ENCODE results near the gene TSC22D2.

Gene TSC22D2

GRCh38 chr3:150453353-150453752, 45.3 kb downstream of the TSC22D2 start:
- H3K4me3 ChIP-seq (ENCODE audit: low read depth, low read length) = no peak overlapping the region
- no peak for DNase-seq (ENCODE audit: low read depth)
- no peak for TF ChIP-seq CTCF (IDR thresholded peaks at IDR 0.05; ENCODE audit: low read depth, low read length, missing control alignments)

- no peak overlapping the region for H3K4me3 ChIP-seq (ENCODE audit: low read depth, low read length)
- TF ChIP-seq CTCF (IDR thresholded peaks at IDR 0.05; ENCODE audit: low read depth, low read length, missing control alignments) = no peak
- no peak for DNase-seq (ENCODE audit: low read depth)
Measured at GRCh38 chr3:150454085-150454484, 46.0 kb downstream of the TSC22D2 start.

DNA sequence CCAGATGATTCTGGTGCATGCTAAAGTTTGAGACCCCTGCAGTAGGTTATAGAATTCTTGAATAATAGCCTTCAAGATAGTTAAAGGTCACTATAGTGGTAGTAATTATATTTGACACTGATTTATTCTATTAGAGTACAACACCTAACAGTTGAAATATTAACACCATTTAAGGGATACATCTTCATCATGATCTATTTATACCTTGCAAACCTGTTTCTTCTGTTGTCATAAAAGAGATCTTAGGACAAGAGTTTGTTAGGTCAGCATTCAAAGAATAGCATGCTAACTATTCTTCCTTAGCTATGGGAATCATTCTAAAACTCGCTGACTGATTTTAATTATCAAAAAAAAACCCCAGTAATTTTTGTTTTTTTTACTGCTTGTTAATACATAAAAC, 46.5 kb downstream of the TSC22D2 start:
- no peak for DNase-seq (ENCODE audit: low read depth)
- no peak overlapping the region for H3K4me3 ChIP-seq (ENCODE audit: low read depth, low read length)
- no peak for TF ChIP-seq CTCF (IDR thresholded peaks at IDR 0.05; ENCODE audit: low read depth, low read length, missing control alignments)

- DNase-seq (ENCODE audit: low read depth) = no peak
- TF ChIP-seq CTCF (IDR thresholded peaks at IDR 0.05; ENCODE audit: low read depth, low read length, missing control alignments) = no peak
- no peak overlapping the region for H3K4me3 ChIP-seq (ENCODE audit: low read depth, low read length)
Measured at GRCh38 chr3:150455341-150455740, 47.2 kb downstream of the TSC22D2 start.

GRCh38 chr3:150458001-150458400, 49.9 kb downstream of the TSC22D2 start:
- H3K4me3 ChIP-seq (ENCODE audit: low read depth, low read length) = no peak overlapping the region
- no peak for DNase-seq (ENCODE audit: low read depth)
- TF ChIP-seq CTCF (IDR thresholded peaks at IDR 0.05; ENCODE audit: low read depth, low read length, missing control alignments) = no peak

DNA sequence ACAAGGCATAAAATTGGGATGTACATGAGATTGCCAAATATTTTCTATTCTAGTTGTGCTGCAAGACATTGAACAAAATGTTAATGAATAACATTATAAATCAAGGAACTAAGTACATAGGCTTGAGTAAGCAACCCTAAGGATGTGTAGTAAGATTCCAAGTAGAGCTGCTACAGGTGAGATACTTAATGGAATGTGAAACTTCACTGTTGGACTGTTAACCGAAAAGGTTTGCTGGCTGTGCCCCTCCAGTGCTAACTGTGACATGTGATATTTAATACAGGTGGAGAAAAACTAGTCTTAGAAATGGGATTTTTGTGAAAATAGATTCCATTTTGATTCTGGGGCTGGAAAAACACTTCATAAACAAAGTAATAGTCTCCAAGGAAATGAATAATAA, 52.4 kb downstream of the TSC22D2 start:
- TF ChIP-seq CTCF (IDR thresholded peaks at IDR 0.05; ENCODE audit: low read depth, low read length, missing control alignments) = no peak
- DNase-seq (ENCODE audit: low read depth) = no peak
- H3K4me3 ChIP-seq (ENCODE audit: low read depth, low read length) = no peak overlapping the region

GRCh38 chr3:150461399-150461798, 53.3 kb downstream of the TSC22D2 start:
- TF ChIP-seq CTCF (IDR thresholded peaks at IDR 0.05; ENCODE audit: low read depth, low read length, missing control alignments) = no peak
- no peak overlapping the region for H3K4me3 ChIP-seq (ENCODE audit: low read depth, low read length)
- DNase-seq (ENCODE audit: low read depth) = no peak

All from GM12864 (cell line).